Right lobe of liver (tissue), 6 donors: Measurements from ENCODE around the gene CYP3A5. TPM values are rescaled to one million over a fixed set of nuclear protein-coding genes. Genes with fewer than 3 reads are reported as not detected.
A peak's percentile ranks its signal among the peaks of the same experiment; 100 is the strongest.
"Not testable (repeated sequence)": the region's sequence is repeated elsewhere in the genome, so short reads cannot be mapped to it uniquely, and the experiment has no call there.

Source experiments
- ATAC-seq, 4 donors: fragments of 200-7000 bp; cut with Tn5 transposase; one replicate each; pipeline ENCODE4 v1.9.1; 2020; ENCODE audit warnings: mild to moderate bottlenecking in 4 of 4, moderate library complexity in 4 of 4
- DNase-seq, 3 donors: peaks; one replicate each; pipeline ENCODE4 v3.0.0-alpha.2; 2020
- H3K27ac ChIP-seq, 3 donors: fragments of 200-600 bp; one replicate each; pipeline ENCODE4 v1.8.0; 2022
- H3K27me3 ChIP-seq, 2 donors: fragments of 200-600 bp; one replicate each; pipeline ENCODE4 v1.8.0; 2022
- H3K36me3 ChIP-seq, 4 donors: fragments of 200-600 bp; sonication (generic) in 1 of 4; one replicate each; pipeline versions ENCODE4 v1.5.1 to v1.8.0; 2017 to 2022; ENCODE audit warnings: control low read depth in 1 of 4
- H3K4me1 ChIP-seq, 4 donors: fragments of 200-600 bp; sonication (generic) in 1 of 4; one replicate each; pipeline versions ENCODE4 v1.5.1 to v1.8.0; 2017 to 2022; ENCODE audit warnings: control low read depth in 1 of 4
- H3K4me3 ChIP-seq, 3 donors: fragments of 200-600 bp; one replicate each; pipeline ENCODE4 v1.8.0; 2022
- H3K9me3 ChIP-seq, 4 donors: fragments of 200-600 bp; sonication (generic) in 1 of 4; one replicate each; pipeline versions ENCODE4 v1.5.1 to v1.8.0; 2017 to 2022; ENCODE audit warnings: control low read depth in 1 of 4
- CTCF ChIP-seq, 4 donors: fragments of 200-600 bp in 3 of 4; fragments of 450-650 bp in 1 of 4; IDR thresholded peaks; one replicate each; pipeline versions ENCODE4 v1.5.1 to v1.8.0; 2016 to 2022; ENCODE audit warnings: antibody characterized with exemption in 4 of 4, mild to moderate bottlenecking in 2 of 4
- POLR2A ChIP-seq: fragments of 450-650 bp; IDR thresholded peaks from one replicate; pipeline ENCODE4 v1.6.1; 2017; ENCODE audit warnings: antibody characterized with exemption, mild to moderate bottlenecking
- WGBS: methylation state at CpG from one replicate; pipeline ENCODE4 v1.1.6; 2018; ENCODE audit warnings: low coverage, low lambda C conversion rate; ENCODE audit not compliant: insufficient coverage; ENCODE audit errors: missing lambda C conversion rate; 5-methylcytosine and 5-hydroxymethylcytosine counted together
- intact Hi-C, 2 donors: fragments of 100-400 bp; cut with DNase I; formaldehyde crosslinking; loops; one replicate each; pipeline versions ENCODE4 v1.11.2 to v1.14.1; 2022
- long read RNA-seq: library from polyadenylated mRNA; unstranded; transcript quantifications from one replicate; pipeline ENCODE4 v2.0.0, GENCODE V29; 2019
- total RNA-seq, 6 experiments: library from RNA; depleted of rRNA in 2 of 6; stranded (reverse); fragments of >200 nt in 2 of 6; fragmentation: NEBNext Ultra II Directional in 3 of 6; extraction: Animal tissue kit (Norgen Biotek cat#: 25700) in 3 of 6; gene quantifications; one replicate each; pipeline versions ENCODE4 v1.1.0 to v1.2.4, GENCODE V29; 2016 to 2023
- donor health status: DM: no; HTN: yes; CAD: no.
- donor health status: DM: no; HTN: no; CAD: no.
- donor health status: DM: no; HTN: no; CAD: no.
- donor health status: DM: no; HTN: yes; CAD: no.
- donor health status: DM: no; HTN: yes; CAD: no.

The CYP3A5 gene
- 100 to 1,000 TPM; 307 to 774 (median 646) TPM for total RNA-seq
- long read RNA-seq, transcript CYP3A5-203 (5 exons, 1,105 nt), result major isoform, 18 of 118 reads
- long read RNA-seq, transcript CYP3A5-201 (13 exons, 1,720 nt), result minor isoform, 15 of 118 reads
- long read RNA-seq, partial matches to known transcripts, result 28 of 118 reads
- long read RNA-seq, other reads (novel, unspliced or antisense), result 52 of 118 reads

GRCh38 chr7:99679400-99680191, at the start of gene CYP3A5:
TSS of gene CYP3A5 (minus strand) at chr7:99679996. CDS start at chr7:99679896, 100 bp downstream.
- Histone ChIP-seq H3K27me3 (no peaks in the 10 kb centered on the region), H3K4me3 (peak within 1 kb of the TSS; percentile 44 to 71 (median 60)), H3K9me3 (no peaks in the 10 kb centered on the region), H3K4me1 (peaks cover 0 to 19% (median 0%) of the 10 kb centered on the region in 4 donors), H3K27ac (peak within 1 kb of the TSS; percentile 74 to 95 (median 87)), H3K36me3 (peaks cover 0 to 48% (median 12%) of the 10 kb centered on the region in 4 donors)
- intact Hi-C loops, result loop anchor here in 1 of 2 donors (10.0 kb wide), 1 partner anchor 155 kb away; no protein-coding TSS in a partner anchor
- DNase-seq (peak; percentile 66 to 91 (median 85)), ATAC-seq (peak; percentile 65 to 90 (median 75))
- TF ChIP-seq CTCF (IDR thresholded peaks at IDR 0.05) (no peak), POLR2A (peak; percentile 95)
- WGBS, result 24% methylated on average over 10 of the region's 10 CpGs

GRCh38 chr7:99728615-99729014, 48.8 kb upstream of the CYP3A5 start:
- H3K9me3 ChIP-seq, result no peaks in the 10 kb centered on the region
- H3K27me3 ChIP-seq, result no peaks in the 10 kb centered on the region
- H3K27ac ChIP-seq, result peak overlapping the region in 1 of 3 donors; percentile 82
- intact Hi-C loops, result no loop called here
- H3K4me1 ChIP-seq, result peaks cover 0 to 29% (median 3%) of the 10 kb centered on the region in 4 donors
- WGBS, result 78% methylated on average over 2 of the region's 2 CpGs
- ATAC-seq (no peak), DNase-seq (no peak)
- TF ChIP-seq POLR2A (no peak), CTCF (IDR thresholded peaks at IDR 0.05) (no peak)
- no peak overlapping the region for H3K4me3 ChIP-seq
- H3K36me3 ChIP-seq, result no peaks in the 10 kb centered on the region

- 76% methylated on average over 5 of the region's 6 CpGs for WGBS
- H3K27ac ChIP-seq, H3K36me3 ChIP-seq, H3K4me3 ChIP-seq, H3K9me3 ChIP-seq, DNase-seq, H3K27me3 ChIP-seq, intact Hi-C loops, ATAC-seq: not testable (repeated sequence)
- peaks cover 0 to 19% (median 2%) of the 10 kb centered on the region in 4 donors for H3K4me1 ChIP-seq
Measured at GRCh38 chr7:99723201-99723600, 43.4 kb upstream of the CYP3A5 start.

GRCh38 chr7:99720800-99721595, 41.2 kb upstream of the CYP3A5 start:
- ATAC-seq, result peak; percentile 29 to 63 (median 59)
- 32% methylated on average over 5 of the region's 5 CpGs for WGBS
- intact Hi-C loops, result no loop called here
- H3K36me3 ChIP-seq, result no peaks in the 10 kb centered on the region
- no peaks in the 10 kb centered on the region for H3K9me3 ChIP-seq
- DNase-seq, result no peak
- TF ChIP-seq CTCF (IDR thresholded peaks at IDR 0.05) (no peak), POLR2A (peak; percentile 2)
- H3K27ac ChIP-seq, result peak overlapping the region in 2 of 3 donors; percentile 59 to 83
- no peaks in the 10 kb centered on the region for H3K27me3 ChIP-seq
- peak overlapping the region in 1 of 3 donors; percentile 43 for H3K4me3 ChIP-seq
- peaks cover 0 to 19% (median 2%) of the 10 kb centered on the region in 4 donors for H3K4me1 ChIP-seq
